GM12875 (cell line): ENCODE results near the gene GRIK5.

ENCODE experiments used
- H3K4me3 ChIP-seq: one replicate; pipeline ENCODE4 v1.5.1; 2011; ENCODE audit warnings: low read depth, low read length, control low read depth
- TF ChIP-seq, protein P1 (sequence below): IDR thresholded peaks from 2 replicates; pipeline ENCODE4 v1.5.1; 2011; ENCODE audit warnings: low read depth, mild to moderate bottlenecking, control low read depth, inconsistent platforms, low read length, moderate library complexity, borderline replicate concordance; ENCODE audit not compliant: insufficient read depth

GRIK5 gene

DNA sequence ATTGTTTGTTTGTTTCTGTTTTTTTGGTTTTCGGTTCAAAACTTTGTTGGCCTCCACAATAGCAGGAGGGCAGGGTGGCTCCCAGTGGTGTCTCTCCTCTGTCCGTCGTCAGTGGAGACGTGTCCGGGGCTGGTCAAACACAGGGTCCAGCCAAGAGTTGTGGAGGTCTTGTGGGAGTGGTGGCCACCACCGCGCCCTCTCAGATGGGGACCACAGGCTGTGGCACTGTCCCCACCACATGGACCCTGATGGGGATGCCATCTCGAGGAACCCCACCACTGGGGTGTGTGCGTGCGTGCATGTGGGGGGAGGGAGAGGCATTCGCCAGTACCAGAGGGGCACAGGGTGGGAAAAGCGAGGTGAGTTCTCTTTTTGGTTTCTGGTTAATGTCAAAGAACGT is 19.8 kb upstream of the GRIK5 start:
- no peak overlapping the region for H3K4me3 ChIP-seq
- TF ChIP-seq, protein P1, sequence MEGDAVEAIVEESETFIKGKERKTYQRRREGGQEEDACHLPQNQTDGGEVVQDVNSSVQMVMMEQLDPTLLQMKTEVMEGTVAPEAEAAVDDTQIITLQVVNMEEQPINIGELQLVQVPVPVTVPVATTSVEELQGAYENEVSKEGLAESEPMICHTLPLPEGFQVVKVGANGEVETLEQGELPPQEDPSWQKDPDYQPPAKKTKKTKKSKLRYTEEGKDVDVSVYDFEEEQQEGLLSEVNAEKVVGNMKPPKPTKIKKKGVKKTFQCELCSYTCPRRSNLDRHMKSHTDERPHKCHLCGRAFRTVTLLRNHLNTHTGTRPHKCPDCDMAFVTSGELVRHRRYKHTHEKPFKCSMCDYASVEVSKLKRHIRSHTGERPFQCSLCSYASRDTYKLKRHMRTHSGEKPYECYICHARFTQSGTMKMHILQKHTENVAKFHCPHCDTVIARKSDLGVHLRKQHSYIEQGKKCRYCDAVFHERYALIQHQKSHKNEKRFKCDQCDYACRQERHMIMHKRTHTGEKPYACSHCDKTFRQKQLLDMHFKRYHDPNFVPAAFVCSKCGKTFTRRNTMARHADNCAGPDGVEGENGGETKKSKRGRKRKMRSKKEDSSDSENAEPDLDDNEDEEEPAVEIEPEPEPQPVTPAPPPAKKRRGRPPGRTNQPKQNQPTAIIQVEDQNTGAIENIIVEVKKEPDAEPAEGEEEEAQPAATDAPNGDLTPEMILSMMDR: no peak

DNA sequence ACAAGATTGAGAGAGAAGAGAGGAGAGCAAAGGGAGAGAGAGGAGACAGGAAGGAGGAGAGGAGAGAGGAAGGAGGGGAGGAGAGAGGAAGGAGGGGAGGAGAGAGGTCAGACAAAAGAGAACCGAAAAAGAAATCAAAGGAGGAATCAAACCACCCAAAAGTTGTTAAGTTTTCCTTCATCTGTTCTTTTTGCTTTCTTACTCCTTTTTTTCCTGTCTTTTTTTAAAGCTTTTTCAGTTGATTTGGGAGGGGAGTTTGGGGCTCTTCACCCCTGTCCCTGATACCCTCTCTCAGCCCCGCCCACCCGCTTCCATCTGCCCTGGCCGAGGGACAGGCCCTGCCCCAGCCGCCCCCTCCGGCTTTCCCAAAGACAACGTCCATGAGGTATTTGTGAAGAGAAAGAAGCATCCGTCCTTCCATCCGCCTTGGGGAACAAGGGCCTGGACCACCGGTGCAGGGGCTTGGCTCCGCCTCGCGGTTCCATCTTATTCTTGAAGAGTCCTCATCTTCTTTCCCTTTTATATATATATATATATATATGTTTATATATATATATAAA is 19.3 kb upstream of the GRIK5 start:
- H3K4me3 ChIP-seq: no peak overlapping the region
- TF ChIP-seq, protein P1: no peak

DNA sequence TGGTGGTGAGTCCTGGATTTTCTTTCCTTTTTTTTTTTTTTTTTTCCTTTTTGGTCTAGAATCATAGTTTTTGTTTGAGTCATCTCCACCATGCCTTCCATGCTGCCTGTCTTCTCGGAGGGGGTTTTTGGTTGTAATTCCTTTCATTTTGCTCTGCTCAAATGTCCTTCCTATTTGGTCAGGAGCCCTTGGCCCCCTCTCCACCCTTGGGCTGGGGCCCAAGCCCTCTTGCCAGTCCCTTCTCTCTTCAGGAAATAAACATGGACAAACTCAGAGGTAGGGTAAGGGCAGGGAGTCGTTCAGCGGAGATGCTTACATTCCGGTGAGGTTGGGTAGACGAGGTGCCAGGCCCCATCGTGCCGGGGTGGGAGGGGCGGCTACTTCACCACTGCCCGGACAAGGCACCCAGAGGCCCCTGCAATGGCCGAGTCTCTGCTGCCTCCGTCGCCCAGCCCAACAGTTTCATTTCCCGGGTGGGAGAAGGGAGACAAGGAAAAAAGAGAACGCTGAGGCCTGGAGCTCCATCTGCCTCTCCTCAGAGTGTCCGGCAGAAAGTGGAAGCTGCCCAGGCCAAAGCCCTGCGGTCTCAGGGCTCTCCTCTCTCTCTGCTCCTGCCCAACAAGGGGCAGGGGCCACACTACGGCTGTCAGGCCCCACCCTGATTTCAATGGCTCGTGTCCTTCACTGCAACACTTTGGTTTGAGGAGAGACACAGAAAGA is 18.6 kb upstream of the GRIK5 start:
- TF ChIP-seq, protein P1: no peak
- H3K4me3 ChIP-seq: no peak overlapping the region

DNA sequence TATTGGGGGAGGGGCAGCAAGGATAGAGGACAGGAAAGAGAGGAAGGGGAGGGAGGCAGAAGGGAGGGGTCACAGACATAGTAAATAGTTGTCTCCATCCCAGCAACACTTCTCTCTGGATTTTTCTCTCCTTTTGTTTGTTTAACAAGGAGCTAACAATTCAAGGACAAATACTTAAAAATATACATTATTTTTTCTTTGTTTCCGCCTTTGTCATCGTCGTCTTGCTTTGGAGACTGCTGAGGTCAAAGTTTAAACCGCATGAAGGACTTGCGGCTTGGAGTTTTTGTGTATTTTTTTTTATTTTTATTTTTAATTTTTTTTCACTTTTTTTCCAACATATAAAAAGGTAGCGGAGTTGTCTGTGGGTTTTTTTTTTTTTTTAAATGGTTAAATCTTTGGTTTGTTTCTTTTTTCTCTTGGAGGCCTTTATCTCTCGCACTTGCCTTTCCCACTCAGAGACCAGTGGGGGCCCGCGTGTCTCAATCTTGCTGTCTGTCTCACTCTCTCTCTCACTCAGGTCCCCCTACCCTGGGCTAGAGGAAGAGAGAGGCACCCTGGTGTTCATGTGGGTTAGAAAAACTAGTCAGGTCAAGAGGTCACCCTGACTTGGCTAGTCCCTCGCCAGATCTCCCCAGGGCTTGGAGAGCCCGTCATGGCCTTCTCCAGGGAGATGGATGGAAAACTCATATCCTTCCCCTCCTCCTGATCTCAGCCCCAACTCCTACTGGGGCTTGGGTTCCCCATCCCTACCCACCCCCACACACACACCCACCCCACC is 17.0 kb upstream of the GRIK5 start:
- TF ChIP-seq, protein P1: no peak
- H3K4me3 ChIP-seq: no peak overlapping the region

DNA sequence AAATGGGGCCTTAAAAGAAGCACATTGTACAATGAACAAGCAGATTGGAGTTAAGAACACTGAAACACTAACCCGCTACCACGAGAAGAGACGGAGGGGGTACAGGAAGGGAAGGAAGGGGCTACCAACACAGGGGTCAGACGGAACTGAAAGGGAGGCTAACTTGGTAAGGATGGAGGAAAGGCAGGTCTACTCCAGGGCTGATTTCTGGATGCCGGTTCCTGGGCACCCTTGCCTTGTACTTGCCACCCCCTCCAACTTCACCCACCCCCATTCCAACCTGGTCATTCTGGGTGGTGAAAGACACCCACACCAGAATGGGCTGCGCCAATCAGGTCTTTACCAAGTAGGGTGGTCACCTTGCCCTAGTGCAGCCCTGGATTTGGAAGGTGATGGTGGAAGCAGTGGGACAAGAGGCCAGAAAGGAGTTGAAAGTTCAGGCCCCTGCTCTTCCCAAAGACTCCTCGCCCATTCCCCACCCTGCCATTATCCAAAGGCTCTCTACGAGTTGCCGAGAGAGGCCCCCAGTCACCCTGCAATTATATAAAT is 16.3 kb upstream of the GRIK5 start:
- H3K4me3 ChIP-seq: no peak overlapping the region
- TF ChIP-seq, protein P1: no peak

DNA sequence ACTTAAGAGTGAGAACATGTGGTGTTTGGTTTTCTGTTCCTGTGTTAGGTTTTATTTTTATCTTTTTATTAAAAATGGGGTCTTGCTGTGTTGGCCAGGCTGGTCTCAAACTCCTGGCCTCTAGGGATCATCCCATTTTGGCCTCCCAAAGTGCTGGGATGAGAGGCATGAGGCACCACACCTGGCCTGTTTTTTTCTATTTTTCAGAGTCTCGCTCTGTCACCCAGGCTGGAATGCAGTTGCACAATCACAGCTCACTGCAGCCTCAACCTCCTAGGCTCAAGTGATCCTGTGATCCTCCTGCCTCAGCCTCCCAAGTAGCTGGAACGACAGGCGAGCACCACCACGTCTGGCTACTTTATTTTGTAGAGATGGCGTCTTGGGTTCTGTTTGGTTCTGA is 13.5 kb upstream of the GRIK5 start:
- TF ChIP-seq, protein P1: no peak
- no peak overlapping the region for H3K4me3 ChIP-seq
